HepG2 (cell line): ENCODE results near the gene COL5A1. TPM values are rescaled to one million over a fixed set of nuclear protein-coding genes. Genes with fewer than 3 reads are reported as not detected.

Source experiments
- ATAC-seq: fragments of 200-7000 bp; cut with Tn5 transposase; 3 replicates; pipeline ENCODE4 v1.9.1; 2020; ENCODE audit warnings: mild to moderate bottlenecking, moderate library complexity
- BruUV-seq: library from RNA; stranded (reverse); fragments of 400-500 nt; replicated peaks from 2 replicates; lab custom pipeline; 2021; lab: Mats Ljungman, UMichigan
- CTCF ChIA-PET: fragments of 300-600 bp; formaldehyde crosslinking; extraction: SDS; loops from one replicate; lab custom pipeline; 2021; ENCODE audit warnings: low total read pairs, inconsistent platforms, low intra/inter-chr PET ratio; lab: Yijun Ruan, JAX
- POLR2A ChIA-PET: fragments of 350-600 bp; sonication (Branson Sonifier 250); formaldehyde crosslinking; loops from one replicate; lab custom pipeline; 2020; ENCODE audit warnings: antibody characterized with exemption, inconsistent platforms; lab: Yijun Ruan, JAX
- DNase-seq: peaks from one replicate; pipeline ENCODE4 v3.0.0-alpha.2; 2015; ENCODE audit warnings: low spot score
- FAIRE-seq: peaks from 3 replicates; lab custom pipeline; 2011; peaks lifted over from hg19 to GRCh38; lab: Jason Lieb, UNC
- H2AFZ ChIP-seq: one replicate; pipeline ENCODE4 v1.6.1; 2011; ENCODE audit warnings: low read length, inconsistent platforms
- H3K27ac ChIP-seq: fragments of 300-600 bp; 3 replicates; pipeline ENCODE4 v1.8.0; 2011; ENCODE audit warnings: mixed run types, mild to moderate bottlenecking, mixed read lengths, low read length, inconsistent platforms; ENCODE audit not compliant: insufficient read depth; ENCODE audit errors: extremely low read length
- H3K27me3 ChIP-seq, 2 experiments: fragments of 200-600 bp in 1 of 2; 2 replicates in 1 of 2; 3 replicates in 1 of 2; pipeline versions ENCODE4 v1.6.0 to v1.8.0; 2011; ENCODE audit warnings: low read length in 2 of 2, mild to moderate bottlenecking in 2 of 2, moderate library complexity in 2 of 2, inconsistent platforms in 1 of 2; ENCODE audit not compliant: insufficient read depth in 2 of 2, control insufficient read depth in 1 of 2
- H3K36me3 ChIP-seq, 2 experiments: fragments of 200-600 bp in 1 of 2; replicated peaks in 1 of 2; 2 replicates in 1 of 2; 3 replicates in 1 of 2; pipeline versions ENCODE4 v1.5.1 to v1.8.0; 2011; ENCODE audit warnings: low read length in 2 of 2, inconsistent platforms in 1 of 2; ENCODE audit not compliant: insufficient read depth in 2 of 2, control insufficient read depth in 1 of 2
- H3K4me1 ChIP-seq: 2 replicates; pipeline ENCODE4 v1.5.1; 2012; ENCODE audit warnings: low read length, inconsistent platforms; ENCODE audit not compliant: insufficient read depth
- H3K4me2 ChIP-seq: 2 replicates; pipeline ENCODE4 v1.6.0; 2011; ENCODE audit warnings: low read depth, low read length, inconsistent platforms
- H3K4me3 ChIP-seq, 3 experiments: fragments of 200-600 bp in 1 of 3; sonication (generic), shearing (Covaris generic) in 1 of 3; replicated peaks in 1 of 3; 2 replicates each; pipeline ENCODE4 v1.5.1; 2011 to 2016; ENCODE audit warnings: low read length in 3 of 3, inconsistent platforms in 2 of 3, low read depth in 2 of 3, mild to moderate bottlenecking in 2 of 3, control low read depth in 1 of 3, mixed read lengths in 1 of 3; ENCODE audit not compliant: insufficient read depth in 1 of 3
- H3K79me2 ChIP-seq: one replicate; pipeline ENCODE4 v1.6.1; 2011; ENCODE audit warnings: low read length, inconsistent platforms; ENCODE audit not compliant: insufficient read depth
- H3K9ac ChIP-seq: 2 replicates; pipeline ENCODE4 v1.6.0; 2011; ENCODE audit warnings: mild to moderate bottlenecking, low read depth, low read length, inconsistent platforms; ENCODE audit not compliant: insufficient read depth
- H3K9me3 ChIP-seq: 2 replicates; pipeline ENCODE4 v1.5.1; 2012; ENCODE audit warnings: mild to moderate bottlenecking, low read length
- H4K20me1 ChIP-seq: 2 replicates; pipeline ENCODE4 v1.6.0; 2011; ENCODE audit warnings: inconsistent platforms, mild to moderate bottlenecking, low read length, moderate library complexity; ENCODE audit not compliant: insufficient read depth
- MNT ChIP-seq: fragments of 450-650 bp; IDR thresholded peaks from 2 replicates; pipeline ENCODE4 v1.6.1; 2016
- SATB2 ChIP-seq: sonication (generic); formaldehyde crosslinking; IDR thresholded peaks from 2 replicates; pipeline ENCODE4 v1.5.0; 2020; ENCODE audit warnings: missing genetic modification reagents
- SETDB1 ChIP-seq: sonication (generic); formaldehyde crosslinking; IDR thresholded peaks from 2 replicates; pipeline ENCODE4 v1.5.1; 2020; ENCODE audit warnings: missing genetic modification reagents, mild to moderate bottlenecking, borderline replicate concordance
- SP2 ChIP-seq: sonication (generic); formaldehyde crosslinking; IDR thresholded peaks from 2 replicates; pipeline ENCODE4 v1.5.1; 2020; ENCODE audit warnings: mild to moderate bottlenecking, missing genetic modification reagents
- ZMYM4 ChIP-seq: sonication (generic); formaldehyde crosslinking; IDR thresholded peaks from 2 replicates; pipeline ENCODE4 v1.8.1; 2023; ENCODE audit warnings: mild to moderate bottlenecking, missing genetic modification reagents
- ZNF619 ChIP-seq: sonication (generic); formaldehyde crosslinking; IDR thresholded peaks from 2 replicates; pipeline ENCODE4 v1.4.0; 2020; ENCODE audit warnings: mild to moderate bottlenecking, missing genetic modification reagents
- ZNF629 ChIP-seq: sonication (generic); formaldehyde crosslinking; conservative IDR thresholded peaks from 2 replicates; pipeline ENCODE4 v1.5.0; 2020; ENCODE audit warnings: missing genetic modification reagents
- ZNF782 ChIP-seq: sonication (generic); formaldehyde crosslinking; IDR thresholded peaks from 2 replicates; pipeline ENCODE4 v1.4.0; 2020; ENCODE audit warnings: missing genetic modification reagents, mild to moderate bottlenecking, borderline replicate concordance
- ZNF878 ChIP-seq: sonication (generic); formaldehyde crosslinking; IDR thresholded peaks from 2 replicates; pipeline ENCODE4 v1.8.1; 2023; ENCODE audit warnings: mild to moderate bottlenecking, missing genetic modification reagents, moderate library complexity
- WGBS: methylation state at CpG from one replicate; pipeline ENCODE4 v1.1.6; 2017; ENCODE audit warnings: low lambda C conversion rate; 5-methylcytosine and 5-hydroxymethylcytosine counted together
- in situ Hi-C: cut with HindIII; loops from 2 replicates; pipeline ENCODE4 v1.10.0; 2017; ENCODE audit warnings: low pct_unique_long_range_greater_than_20kb; ENCODE audit not compliant: extremely low pct_ligation_motif_present
- intact Hi-C: fragments of 100-400 bp; cut with micrococcal nuclease; formaldehyde crosslinking; loops from one replicate; pipeline ENCODE4 v1.10.0; 2022; ENCODE audit not compliant: unreplicated experiment
- polyA plus RNA-seq, 8 experiments: library from polyadenylated mRNA; depleted of rRNA in 3 of 8; stranded (reverse) in 7 of 8; unstranded in 1 of 8; fragments of >200 nt; fragmentation: Illumina TruSeq in 4 of 8; extraction: Trizol in 4 of 8; gene quantifications; 2 replicates each; pipeline versions ENCODE4 v1.2.1 to v1.2.3, GENCODE V29; 2011 to 2016; ENCODE audit warnings: low read depth in 4 of 8, missing spikeins in 1 of 8, mixed read lengths in 1 of 8; ENCODE audit not compliant: insufficient read depth in 1 of 8
- total RNA-seq, 5 experiments: library from RNA; depleted of rRNA; stranded (reverse); fragments of >200 nt; fragmentation: Illumina TruSeq; extraction: Trizol; gene quantifications; 2 replicates each; pipeline ENCODE4 v1.2.3, GENCODE V29; 2016; ENCODE audit warnings: low read depth in 1 of 5
- TF ChIP-seq, protein P1 (sequence below): sonication (generic); formaldehyde crosslinking; IDR thresholded peaks from 2 replicates; pipeline ENCODE4; 2020; ENCODE audit warnings: missing genetic modification reagents, mild to moderate bottlenecking, borderline replicate concordance

Gene COL5A1
- total and polyA plus RNA-seq, 2 of the 13 experiments (the other 11 are each of a cell fraction or from before 2014, with no cell fraction given) = not detected

- H3K4me2 ChIP-seq = no peak overlapping the region
- in situ Hi-C loops (no loop called here), intact Hi-C loops (no loop called here)
- DNase-seq (no peak), FAIRE-seq (no peak), ATAC-seq (no peak)
- H3K4me1 ChIP-seq = no peaks in the 10 kb centered on the region
- H4K20me1 ChIP-seq = no peaks in the 10 kb centered on the region
- no peaks in the 10 kb centered on the region for H3K79me2 ChIP-seq
- H3K9me3 ChIP-seq = no peaks in the 10 kb centered on the region
- H3K27me3 ChIP-seq = peaks cover 10 to 43% of the 10 kb centered on the region in 2 experiments; a peak in 4 of 5 replicates
- no peak overlapping the region for H3K27ac ChIP-seq
- TF ChIP-seq MNT (peak; percentile 98), ZNF782 (CRISPR knock-in tag) (no peak), ZNF629 (CRISPR knock-in tag) (no peak)
- H3K9ac ChIP-seq = no peak overlapping the region
- H3K36me3 ChIP-seq = no peaks in the 10 kb centered on the region
- BruUV-seq = no TSS peak
- CTCF ChIA-PET = no interaction called here
- POLR2A ChIA-PET = no interaction called here
- H3K4me3 ChIP-seq = no peak overlapping the region
- H2AFZ ChIP-seq = no peak overlapping the region
- WGBS = 47% methylated on average over 18 of the region's 18 CpGs
Measured at GRCh38 chr9:134760750-134761420, 119.3 kb downstream of the COL5A1 start.

DNA sequence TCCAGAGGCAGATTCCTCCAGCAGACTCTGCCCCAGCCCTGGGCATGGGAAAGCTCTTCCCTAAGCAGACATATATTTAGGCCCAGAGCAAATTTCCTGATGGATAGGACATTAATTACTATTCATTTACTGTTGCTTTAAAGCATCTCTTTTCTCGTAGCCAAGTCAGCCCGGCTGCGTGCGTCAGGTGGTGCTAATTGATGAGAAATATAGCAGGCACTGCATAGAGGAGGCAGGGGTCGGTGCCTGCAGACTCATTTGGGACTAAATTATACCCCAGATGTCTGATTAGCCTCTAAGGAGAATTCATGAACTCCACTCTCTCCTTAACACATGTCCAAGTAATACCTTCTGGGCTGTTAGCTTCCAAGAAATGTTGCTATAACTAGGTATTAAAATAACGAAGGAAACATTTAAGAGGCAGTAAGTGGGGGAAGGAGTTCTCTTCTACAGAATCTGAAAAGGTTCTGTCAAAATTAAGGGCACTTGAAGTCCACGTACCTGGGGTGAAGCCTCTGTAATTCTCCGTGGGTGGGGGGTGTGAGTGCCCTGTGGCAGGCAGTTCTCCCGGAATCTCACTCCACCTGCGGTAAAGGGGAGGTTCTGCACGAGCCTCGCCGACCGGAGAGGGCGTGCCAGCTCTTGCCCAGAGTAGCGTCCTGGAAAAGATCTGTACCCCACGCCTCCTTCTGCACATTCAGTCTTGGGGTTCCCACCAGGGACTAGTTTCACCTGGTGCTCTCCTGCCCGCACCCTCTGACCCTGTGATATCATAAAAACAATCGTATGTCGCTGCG is 123.1 kb downstream of the COL5A1 start:
- no peaks in the 10 kb centered on the region for H3K36me3 ChIP-seq
- in situ Hi-C loops (no loop called here), intact Hi-C loops (no loop called here)
- no peak overlapping the region for H3K4me3 ChIP-seq
- no TSS peak for BruUV-seq
- DNase-seq (no peak), ATAC-seq (no peak), FAIRE-seq (no peak)
- no peaks in the 10 kb centered on the region for H3K4me1 ChIP-seq
- peaks cover 5 to 51% of the 10 kb centered on the region in 2 experiments; a peak in 4 of 5 replicates for H3K27me3 ChIP-seq
- 22% methylated on average over 21 of the region's 21 CpGs for WGBS
- ChIA-PET POLR2A (no interaction called here), CTCF (no interaction called here)
- no peak overlapping the region for H2AFZ ChIP-seq
- no peaks in the 10 kb centered on the region for H3K79me2 ChIP-seq
- no peak overlapping the region for H3K27ac ChIP-seq
- no peaks in the 10 kb centered on the region for H4K20me1 ChIP-seq
- H3K9ac ChIP-seq = no peak overlapping the region
- no peak overlapping the region for H3K4me2 ChIP-seq
- H3K9me3 ChIP-seq = no peaks in the 10 kb centered on the region
- TF ChIP-seq SP2 (CRISPR knock-in tag) = no peak
- TF ChIP-seq SETDB1 = no peak
- TF ChIP-seq, protein P1, sequence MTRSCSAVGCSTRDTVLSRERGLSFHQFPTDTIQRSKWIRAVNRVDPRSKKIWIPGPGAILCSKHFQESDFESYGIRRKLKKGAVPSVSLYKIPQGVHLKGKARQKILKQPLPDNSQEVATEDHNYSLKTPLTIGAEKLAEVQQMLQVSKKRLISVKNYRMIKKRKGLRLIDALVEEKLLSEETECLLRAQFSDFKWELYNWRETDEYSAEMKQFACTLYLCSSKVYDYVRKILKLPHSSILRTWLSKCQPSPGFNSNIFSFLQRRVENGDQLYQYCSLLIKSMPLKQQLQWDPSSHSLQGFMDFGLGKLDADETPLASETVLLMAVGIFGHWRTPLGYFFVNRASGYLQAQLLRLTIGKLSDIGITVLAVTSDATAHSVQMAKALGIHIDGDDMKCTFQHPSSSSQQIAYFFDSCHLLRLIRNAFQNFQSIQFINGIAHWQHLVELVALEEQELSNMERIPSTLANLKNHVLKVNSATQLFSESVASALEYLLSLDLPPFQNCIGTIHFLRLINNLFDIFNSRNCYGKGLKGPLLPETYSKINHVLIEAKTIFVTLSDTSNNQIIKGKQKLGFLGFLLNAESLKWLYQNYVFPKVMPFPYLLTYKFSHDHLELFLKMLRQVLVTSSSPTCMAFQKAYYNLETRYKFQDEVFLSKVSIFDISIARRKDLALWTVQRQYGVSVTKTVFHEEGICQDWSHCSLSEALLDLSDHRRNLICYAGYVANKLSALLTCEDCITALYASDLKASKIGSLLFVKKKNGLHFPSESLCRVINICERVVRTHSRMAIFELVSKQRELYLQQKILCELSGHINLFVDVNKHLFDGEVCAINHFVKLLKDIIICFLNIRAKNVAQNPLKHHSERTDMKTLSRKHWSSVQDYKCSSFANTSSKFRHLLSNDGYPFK (CRISPR knock-in tag) = no peak
- no peak for TF ChIP-seq ZNF878
- no peak for TF ChIP-seq ZNF619 (CRISPR knock-in tag)
- TF ChIP-seq ZMYM4 = no peak
- no peak for TF ChIP-seq SATB2
